ENCODE measurements around the gene WDR27.

Gene WDR27

GRCh38 chr6:169590376-169590939 lies 111.4 kb downstream of the WDR27 start:
- FAIRE-seq = no peak

DNA sequence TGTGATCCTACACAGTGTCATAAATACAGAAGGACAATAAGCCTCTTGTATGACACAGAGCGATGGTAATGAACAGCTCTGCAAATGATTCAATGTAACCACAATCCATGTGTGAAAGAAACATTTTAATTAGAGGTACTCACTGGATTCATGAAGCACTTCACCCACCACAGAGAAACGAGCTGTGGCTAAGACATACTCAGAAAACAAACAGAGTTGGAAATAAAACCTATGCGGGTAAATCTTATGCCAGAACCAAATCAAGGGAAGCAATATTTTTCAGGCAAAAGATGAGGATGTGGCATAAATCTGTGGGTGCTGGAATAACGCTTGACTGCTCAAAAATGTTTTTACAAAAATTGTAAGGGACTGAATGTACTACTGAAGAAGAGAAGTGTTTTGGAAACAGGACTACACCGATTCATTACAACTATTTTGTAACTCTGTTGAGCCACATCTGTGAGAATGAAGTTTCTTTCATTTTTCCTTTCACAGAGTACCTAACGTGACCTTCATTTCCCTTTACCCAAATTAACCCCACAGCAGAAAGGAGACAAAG lies 112.1 kb downstream of the WDR27 start:
- FAIRE-seq = no peak

DNA sequence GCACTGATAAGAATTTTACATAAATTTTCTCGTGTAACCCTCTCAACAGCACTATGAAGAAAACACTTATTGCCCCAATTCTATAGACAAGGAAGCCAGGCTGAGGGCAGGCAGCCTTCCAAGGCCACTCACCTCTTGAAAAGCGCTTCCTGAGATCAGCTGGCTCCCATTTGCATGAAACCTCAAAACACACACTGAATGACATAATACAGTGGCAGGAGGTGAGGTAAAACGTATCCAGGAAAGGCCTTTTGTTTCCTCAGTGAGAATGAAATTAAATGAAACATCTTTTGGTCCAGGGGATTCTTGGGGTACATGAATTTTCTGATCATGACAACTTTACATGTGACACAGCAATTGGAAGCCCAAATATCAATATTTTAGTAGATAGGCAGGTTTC lies 112.5 kb downstream of the WDR27 start:
- FAIRE-seq = no peak

DNA sequence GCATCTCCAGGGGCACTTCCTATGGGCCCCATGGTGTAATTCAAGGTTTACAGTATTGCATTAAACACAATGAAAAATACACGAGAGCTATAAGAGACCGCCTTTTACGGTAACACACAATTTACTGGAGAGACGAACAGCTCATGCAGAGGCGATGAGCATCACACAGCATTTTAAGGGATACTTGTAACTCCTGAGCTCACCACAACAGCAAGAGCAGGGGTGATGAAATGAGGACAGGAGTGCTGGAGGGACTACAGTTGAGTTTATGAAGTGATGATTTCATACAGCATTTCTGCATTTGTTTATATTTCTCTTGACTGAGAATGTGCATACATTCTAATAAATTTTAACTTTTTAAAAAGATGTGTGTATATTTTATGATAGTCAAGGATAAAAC lies 113.9 kb downstream of the WDR27 start:
- FAIRE-seq = no peak

- no peak for FAIRE-seq
These were observed 117.8 kb downstream of the WDR27 start for GRCh38 chr6:169583886-169584541.

- FAIRE-seq = no peak
These were observed 122.3 kb downstream of the WDR27 start for GRCh38 chr6:169579407-169580111.

DNA sequence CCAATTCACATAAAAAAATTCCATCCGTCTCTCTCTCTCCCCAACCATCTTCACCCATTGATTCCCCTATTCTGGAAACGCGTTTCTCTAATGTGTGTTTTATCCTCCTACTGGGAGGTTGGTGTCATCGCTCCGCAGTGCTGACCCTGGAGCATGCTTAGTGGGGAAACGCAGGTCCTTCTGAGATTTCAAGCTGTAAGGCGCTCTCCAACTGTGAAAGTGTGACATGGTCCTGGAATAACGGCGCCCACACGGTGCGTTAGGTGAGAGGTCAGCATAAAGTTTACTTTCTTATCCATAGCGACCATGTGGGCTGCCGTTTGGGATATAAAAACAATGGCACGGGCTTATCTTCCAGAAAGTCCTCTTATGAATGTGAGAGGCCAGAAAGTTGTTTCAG lies 123.9 kb downstream of the WDR27 start:
- FAIRE-seq = no peak

DNA sequence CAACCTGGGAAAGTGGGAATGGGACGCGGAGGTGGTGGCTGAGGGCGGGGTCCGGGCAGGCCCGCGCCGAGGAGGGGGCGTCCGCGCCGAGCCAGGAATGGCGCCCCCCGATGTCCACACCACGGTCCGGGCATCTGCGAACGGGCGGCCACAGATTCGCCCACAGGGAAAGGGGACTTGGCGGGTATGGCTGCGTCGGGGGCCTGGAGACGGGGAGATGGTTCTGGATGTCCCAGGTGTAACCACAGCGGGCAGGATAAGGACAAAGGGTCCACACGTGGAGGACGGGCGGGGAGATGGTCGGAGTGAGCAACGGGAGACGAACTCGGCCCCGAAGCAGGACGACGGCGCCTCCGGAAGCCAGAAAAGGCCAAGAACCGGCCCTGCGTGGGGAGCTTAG lies 124.6 kb downstream of the WDR27 start:
- FAIRE-seq = no peak

DNA sequence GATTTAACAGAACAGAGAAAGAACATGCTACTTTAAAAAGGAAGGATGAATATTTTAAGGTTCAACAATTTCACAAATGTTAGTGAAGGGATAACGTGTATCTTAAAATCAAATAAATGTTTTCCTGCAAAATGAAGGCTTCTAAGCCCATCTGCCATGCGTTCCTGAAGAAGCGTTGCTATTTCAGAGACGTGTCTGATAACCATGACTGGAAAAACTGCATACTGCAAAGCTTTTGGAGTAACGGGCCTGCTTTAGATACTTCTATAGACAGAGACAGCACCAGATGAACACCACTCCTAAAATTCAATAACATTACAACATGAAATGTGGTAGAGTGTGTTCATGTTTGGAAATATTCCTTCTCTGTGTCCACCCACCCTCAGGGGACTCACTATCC lies 126.0 kb downstream of the WDR27 start:
- FAIRE-seq = no peak

DNA sequence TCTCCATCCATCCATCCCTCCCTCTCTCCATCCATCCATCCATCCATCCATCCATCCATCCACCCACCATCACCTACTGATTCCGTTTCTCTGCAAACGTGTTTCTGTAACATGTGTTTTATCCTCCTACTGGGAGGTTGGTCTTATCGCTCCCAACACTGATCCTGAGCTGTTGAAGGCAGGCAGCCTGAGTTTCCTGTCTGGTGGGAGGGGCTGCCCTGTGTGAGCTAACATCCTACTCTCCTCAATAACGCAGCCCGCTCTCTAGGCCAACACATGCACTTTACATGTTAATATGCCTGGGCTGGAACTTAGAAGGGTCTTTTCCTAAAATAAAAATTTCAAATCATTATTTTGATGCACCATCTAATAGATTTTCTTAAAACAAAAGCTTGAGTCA lies 126.5 kb downstream of the WDR27 start:
- no peak for FAIRE-seq

- FAIRE-seq = no peak
These were observed 127.4 kb downstream of the WDR27 start for GRCh38 chr6:169574420-169574819.

DNA sequence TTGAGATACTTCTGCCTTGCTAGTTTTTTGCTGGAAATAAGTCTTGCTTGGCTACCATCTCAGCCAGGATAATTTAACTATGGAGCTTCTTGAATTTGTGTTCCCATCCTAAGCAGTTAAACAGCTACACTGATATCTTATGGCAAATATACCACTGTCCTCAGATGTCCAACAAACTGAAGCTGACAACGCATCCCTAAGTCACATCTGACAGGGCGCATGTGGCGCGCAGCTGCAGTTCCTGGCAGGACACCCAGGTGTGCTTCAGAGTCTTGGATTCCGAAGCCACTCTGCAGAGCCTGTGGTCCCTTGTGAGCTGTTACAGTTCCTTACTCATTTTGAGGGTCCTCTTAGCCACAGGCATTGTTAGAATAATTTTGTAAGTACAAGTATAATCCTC lies 127.9 kb downstream of the WDR27 start:
- FAIRE-seq = no peak

DNA sequence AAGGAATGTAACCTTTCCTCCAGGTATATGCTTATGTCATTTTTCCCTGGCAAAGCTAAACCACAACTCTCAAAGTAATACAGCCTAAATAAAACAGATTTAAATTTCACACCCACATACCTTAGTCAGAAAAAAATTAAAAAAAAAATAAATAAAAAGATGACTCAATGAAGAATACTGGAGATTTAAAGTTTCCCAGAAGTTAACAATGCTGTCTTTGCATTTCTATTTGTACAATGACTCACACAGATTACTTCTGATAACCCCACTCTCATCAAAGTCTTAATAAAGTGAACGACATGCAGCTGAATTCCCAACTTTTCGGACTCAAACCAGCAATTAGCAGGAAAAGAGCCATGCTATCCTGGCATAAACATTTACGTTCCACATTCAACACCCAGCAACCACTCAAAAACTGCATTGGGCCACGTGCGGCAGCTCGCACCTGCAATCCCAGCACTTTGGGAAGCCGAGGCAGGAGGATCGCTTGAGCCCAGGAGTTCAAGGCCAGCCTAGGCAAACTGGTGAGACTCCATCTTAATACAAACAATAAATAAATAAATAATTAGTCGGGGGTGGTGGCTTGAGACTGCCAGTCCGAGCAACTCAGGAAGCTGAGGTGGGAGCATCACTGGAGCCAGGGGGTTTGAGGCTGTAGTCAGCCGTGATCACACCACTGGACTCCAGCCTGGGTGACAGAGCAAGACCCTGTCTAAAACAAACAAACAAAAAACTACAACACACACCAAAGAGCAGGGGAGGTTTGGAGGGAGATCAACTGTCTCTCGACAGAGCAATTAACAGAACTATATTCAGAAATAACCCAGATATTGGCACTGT lies 130.5 kb downstream of the WDR27 start:
- FAIRE-seq = no peak

DNA sequence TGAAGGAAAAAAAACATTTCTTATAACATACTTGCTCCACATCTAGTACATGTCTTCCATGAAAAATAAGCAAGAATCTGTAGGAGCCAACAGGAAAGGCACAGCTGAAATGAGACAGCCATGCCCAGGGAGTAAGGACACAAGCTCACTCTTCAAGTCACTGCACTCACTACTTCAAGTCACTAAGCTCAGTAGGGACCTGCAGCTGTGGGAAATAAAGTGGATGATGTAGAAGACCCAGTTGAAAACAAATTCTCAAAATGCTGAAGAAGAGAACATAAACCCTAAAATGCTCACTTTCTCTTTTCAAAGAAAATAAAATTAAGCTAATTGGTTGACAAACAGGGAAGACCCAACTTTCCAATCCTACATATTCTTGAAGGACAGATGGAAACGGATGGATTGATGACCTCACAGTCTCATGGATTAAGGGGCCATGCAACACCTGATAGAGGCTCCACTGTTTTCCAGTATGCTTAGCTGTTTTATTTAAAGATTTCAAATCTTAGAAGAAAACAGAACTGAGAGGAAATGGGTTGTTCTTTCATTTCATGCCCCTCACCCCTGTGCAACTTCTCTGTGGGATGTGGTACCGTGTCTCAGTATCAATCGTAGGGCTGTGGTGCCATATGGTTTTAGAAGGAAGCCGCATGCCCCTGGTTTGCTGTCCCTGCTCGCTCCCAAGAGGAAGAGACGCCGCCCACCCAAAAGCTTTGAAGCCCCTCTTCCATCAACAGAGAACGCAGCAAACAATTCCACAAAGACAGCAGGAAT lies 133.3 kb downstream of the WDR27 start:
- FAIRE-seq = no peak

DNA sequence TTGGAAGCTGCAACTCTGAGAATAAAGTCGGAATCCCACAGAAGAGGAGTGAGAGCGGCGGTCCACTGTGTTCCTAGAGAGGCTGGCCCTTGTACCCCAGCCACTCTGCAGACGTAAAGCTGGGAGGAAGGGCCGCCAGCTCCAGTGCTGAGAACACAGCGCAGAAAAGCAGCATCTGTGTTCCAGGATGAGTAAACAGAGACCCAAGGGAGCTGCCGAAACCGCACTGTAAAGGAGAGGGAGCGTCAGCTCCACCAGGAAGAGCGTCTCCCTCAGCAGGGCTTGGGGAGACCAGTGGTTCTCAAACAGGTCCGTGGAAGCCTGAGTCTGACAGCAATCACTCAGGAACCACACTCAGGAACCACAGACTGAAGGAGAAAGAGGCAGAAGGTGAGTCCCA lies 134.0 kb downstream of the WDR27 start:
- FAIRE-seq = no peak

- no peak for FAIRE-seq
These were observed 134.7 kb downstream of the WDR27 start for GRCh38 chr6:169566961-169567750.

DNA sequence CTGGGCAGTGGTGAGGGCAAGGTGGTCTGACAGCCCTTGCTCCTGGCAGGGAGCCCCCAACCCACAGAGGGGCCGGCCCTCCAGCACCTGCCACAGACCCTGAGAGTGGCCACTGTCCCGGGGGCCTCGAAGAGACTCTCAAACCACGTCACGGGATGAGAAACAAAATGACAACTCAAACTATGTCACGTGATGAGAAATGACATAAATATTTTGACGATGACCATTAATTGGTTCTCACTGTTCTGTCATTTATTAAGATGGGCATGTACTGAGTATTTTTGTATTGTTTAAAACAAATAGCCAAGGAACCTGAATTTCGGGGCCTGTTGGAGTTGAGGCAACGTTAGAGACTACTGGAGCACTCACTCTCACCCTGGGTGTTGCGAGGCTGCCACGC lies 135.5 kb downstream of the WDR27 start:
- FAIRE-seq = no peak

- no peak for FAIRE-seq
These were observed 137.2 kb downstream of the WDR27 start for GRCh38 chr6:169564453-169565240.

DNA sequence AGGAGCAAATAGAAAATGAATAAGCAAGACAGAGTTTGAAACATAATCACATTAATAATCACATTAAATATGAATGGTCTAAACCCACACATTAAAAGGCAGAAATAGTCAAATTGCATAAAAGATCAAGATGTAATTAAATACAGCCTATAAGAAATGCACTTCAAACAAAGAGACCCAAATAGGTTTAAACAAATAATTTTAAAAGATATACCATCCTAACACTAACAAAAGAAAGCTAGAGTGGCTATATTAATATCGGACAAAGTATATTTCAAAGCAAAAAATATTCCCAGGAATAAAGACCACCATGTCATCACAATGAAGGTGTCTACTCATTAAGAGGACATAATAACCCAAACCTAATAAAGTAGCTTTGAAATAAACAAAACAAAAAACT lies 140.2 kb downstream of the WDR27 start:
- no peak for FAIRE-seq

DNA sequence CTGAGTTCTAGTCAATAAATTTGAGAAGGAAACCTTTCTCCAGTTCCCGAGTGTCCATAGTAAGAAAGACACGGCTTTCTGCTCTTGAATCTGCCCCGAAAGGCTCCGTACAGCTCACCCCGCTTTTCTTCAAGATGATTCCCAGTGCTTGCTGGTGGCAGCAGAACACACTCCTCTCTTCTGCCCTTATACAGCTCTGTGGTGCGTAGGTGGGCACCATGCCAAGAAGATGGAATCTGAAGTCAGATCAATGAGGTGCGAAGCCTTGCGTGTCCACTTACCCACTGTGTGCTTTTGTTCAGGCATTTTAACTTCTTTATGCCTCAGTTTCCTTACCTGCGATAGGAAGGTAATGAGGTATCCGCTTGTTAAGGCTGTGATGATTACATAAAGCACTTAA lies 142.2 kb downstream of the WDR27 start:
- FAIRE-seq = no peak
